CD4-positive, alpha-beta T cell treated with Interleukin-4 for 1 hour (primary cell): ENCODE data around the gene NBPF8.
"Not testable (repeated sequence)": the region's sequence is repeated elsewhere in the genome, so short reads cannot be mapped to it uniquely, and the experiment has no call there.

Source experiments
- DNase-seq, 2 donors: peaks; one replicate each; pipeline ENCODE4 v3.0.0-alpha.2; 2020 to 2022

The NBPF8 gene

GRCh38 chr1:120414911-120415480, at the start of gene NBPF8:
Gene NBPF8, plus strand, starts transcription at chr1:120415035. Its CDS starts 21,488 bp downstream, at chr1:120436523.
- peak; percentile 75 to 80 for DNase-seq

- not testable (repeated sequence) for DNase-seq
Observed at GRCh38 chr1:120367709-120368108, 47.1 kb upstream of the NBPF8 start.

GRCh38 chr1:120386651-120387050, 28.2 kb upstream of the NBPF8 start:
- not testable (repeated sequence) for DNase-seq

- DNase-seq = peak; percentile 61 to 83
Observed at GRCh38 chr1:120388597-120389126, 26.2 kb upstream of the NBPF8 start.

GRCh38 chr1:120391365-120391764, 23.5 kb upstream of the NBPF8 start:
- DNase-seq = not testable (repeated sequence)

- not testable (repeated sequence) for DNase-seq
Observed at GRCh38 chr1:120393316-120394232, 21.3 kb upstream of the NBPF8 start.

- DNase-seq = not testable (repeated sequence)
Observed at GRCh38 chr1:120405348-120405747, 9.5 kb upstream of the NBPF8 start.

GRCh38 chr1:120414451-120414850, 384 bp upstream of the NBPF8 start:
- DNase-seq = not testable (repeated sequence)

GRCh38 chr1:120415492-120415961, 692 bp downstream of the NBPF8 start:
- DNase-seq = peak; percentile 41 to 48

- not testable (repeated sequence) for DNase-seq
Observed at GRCh38 chr1:120425063-120425462, 10.2 kb downstream of the NBPF8 start.

- not testable (repeated sequence) for DNase-seq
Observed at GRCh38 chr1:120431626-120432025, 16.8 kb downstream of the NBPF8 start.

GRCh38 chr1:120433831-120434230, 19.0 kb downstream of the NBPF8 start:
- DNase-seq = not testable (repeated sequence)

GRCh38 chr1:120449124-120449523, 34.3 kb downstream of the NBPF8 start:
- DNase-seq = peak in 1 of 2 donors; percentile 4
